Mesothelial cell of epicardium (in vitro differentiated cells): ENCODE measurements around the gene CDKN2A. TPM values are rescaled to one million over a fixed set of nuclear protein-coding genes. Genes with fewer than 3 reads are reported as not detected.

ENCODE experiments used
- DNase-seq, 2 experiments: peaks; one replicate each; pipeline ENCODE4 v3.0.0; 2021; ENCODE audit warnings: low spot score in 2 of 2; ENCODE audit not compliant: unreplicated experiment in 2 of 2
- H3K27ac Mint-ChIP-seq: 2 replicates; pipeline ENCODE4 v1.8.0; 2021; ENCODE audit warnings: mixed read lengths
- H3K27me3 Mint-ChIP-seq: 2 replicates; pipeline ENCODE4 v1.8.0; 2021; ENCODE audit warnings: low read depth, mixed read lengths
- H3K36me3 Mint-ChIP-seq: 2 replicates; pipeline ENCODE4 v1.8.0; 2021; ENCODE audit warnings: mixed read lengths
- H3K4me1 Mint-ChIP-seq: 2 replicates; pipeline ENCODE4 v1.8.0; 2021; ENCODE audit warnings: mixed read lengths
- H3K4me3 Mint-ChIP-seq: 2 replicates; pipeline ENCODE4 v1.8.0; 2021; ENCODE audit warnings: mild to moderate bottlenecking, moderate library complexity, mixed read lengths
- H3K9me3 Mint-ChIP-seq: 2 replicates; pipeline ENCODE4 v1.8.0; 2021; ENCODE audit warnings: mixed read lengths
- CTCF ChIP-seq: fragments of 200-600 bp; sonication (generic); IDR thresholded peaks from one replicate; pipeline ENCODE4 v1.5.0; 2021; ENCODE audit warnings: antibody characterized with exemption; ENCODE audit not compliant: unreplicated experiment
- total RNA-seq: library from RNA; stranded (reverse); gene quantifications from 3 replicates; pipeline ENCODE4 v1.2.1, GENCODE V29; 2021

The CDKN2A gene
- total RNA-seq, 1 donor from 2014 or later = 86.1 TPM

DNA sequence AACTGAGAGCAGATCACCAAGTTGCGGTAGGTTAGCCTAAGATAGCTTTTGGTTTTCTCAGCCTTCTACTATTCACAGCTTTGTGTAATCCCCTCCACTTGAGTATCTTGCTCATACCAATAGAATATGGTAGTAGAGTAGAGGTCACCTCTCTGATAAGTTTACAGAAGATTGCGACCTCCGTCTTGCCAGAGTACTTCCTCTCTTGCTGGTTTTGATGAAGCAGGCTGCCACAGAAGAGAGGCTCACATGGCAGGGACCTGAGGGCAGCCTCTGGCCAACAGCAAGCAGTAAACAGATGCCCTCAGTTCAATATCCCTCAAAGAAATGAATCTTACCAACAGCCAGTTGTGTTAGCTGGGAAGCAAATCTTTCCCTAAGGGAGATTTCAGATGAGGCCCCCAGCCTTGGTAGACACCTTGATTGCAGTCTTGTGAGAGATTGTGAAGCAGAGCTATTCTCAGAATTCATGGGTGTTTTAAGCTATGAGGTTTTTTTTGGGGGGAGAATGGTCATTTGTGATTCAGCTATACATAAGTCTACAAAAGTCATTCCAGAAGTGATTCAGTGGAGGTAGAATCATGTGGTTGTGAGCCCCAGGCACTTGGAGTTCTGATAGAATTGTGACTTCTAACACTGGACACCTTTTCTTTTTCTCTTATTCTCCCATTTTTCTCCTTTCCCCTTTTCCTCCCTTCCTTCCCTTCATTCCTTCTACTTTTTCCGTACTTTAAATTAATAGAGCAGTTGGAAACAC lies 37.6 kb upstream of the CDKN2A start:
- TF ChIP-seq CTCF = no peak
- no peak overlapping the region for H3K27ac Mint-ChIP-seq
- H3K27me3 Mint-ChIP-seq = no peaks in the 10 kb centered on the region
- peaks cover 8% of the 10 kb centered on the region for H3K4me1 Mint-ChIP-seq
- DNase-seq = no peak
- no peaks in the 10 kb centered on the region for H3K36me3 Mint-ChIP-seq
- H3K9me3 Mint-ChIP-seq = no peaks in the 10 kb centered on the region
- H3K4me3 Mint-ChIP-seq = no peak overlapping the region

DNA sequence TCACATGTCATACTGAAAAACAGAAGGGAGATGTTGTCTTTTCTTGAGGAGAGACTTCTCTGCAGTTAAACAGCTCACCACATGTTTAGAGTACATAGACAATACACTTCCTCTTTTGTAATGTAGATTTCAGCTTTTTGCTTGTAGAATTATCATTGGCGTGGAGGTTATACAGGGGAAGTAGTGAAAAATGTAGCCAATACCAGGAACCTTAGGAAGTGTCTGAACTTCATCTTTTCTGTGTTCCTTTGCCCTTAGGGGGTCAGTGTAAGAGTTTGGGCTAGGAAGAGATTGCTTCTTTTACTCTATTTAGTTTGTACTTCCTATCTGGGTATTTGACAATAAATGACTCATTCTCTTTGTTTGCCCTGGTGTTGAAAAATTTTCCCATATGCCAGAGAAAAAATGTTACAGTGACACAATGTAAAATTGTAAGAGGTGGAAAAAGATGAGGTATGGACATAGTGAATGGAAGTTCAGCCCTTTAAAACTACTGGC lies 36.0 kb upstream of the CDKN2A start:
- Mint-ChIP-seq H3K4me1 (peaks cover 4% of the 10 kb centered on the region), H3K27me3 (no peaks in the 10 kb centered on the region), H3K27ac (no peak overlapping the region), H3K36me3 (no peaks in the 10 kb centered on the region), H3K4me3 (no peak overlapping the region), H3K9me3 (no peaks in the 10 kb centered on the region)
- TF ChIP-seq CTCF = no peak
- DNase-seq = no peak

GRCh38 chr9:22029231-22029630 lies 35.0 kb upstream of the CDKN2A start:
- Mint-ChIP-seq H3K4me3 (no peak overlapping the region), H3K27me3 (no peaks in the 10 kb centered on the region), H3K27ac (no peak overlapping the region), H3K36me3 (no peaks in the 10 kb centered on the region), H3K9me3 (no peaks in the 10 kb centered on the region), H3K4me1 (peaks cover 4% of the 10 kb centered on the region)
- no peak for DNase-seq
- TF ChIP-seq CTCF = no peak

DNA sequence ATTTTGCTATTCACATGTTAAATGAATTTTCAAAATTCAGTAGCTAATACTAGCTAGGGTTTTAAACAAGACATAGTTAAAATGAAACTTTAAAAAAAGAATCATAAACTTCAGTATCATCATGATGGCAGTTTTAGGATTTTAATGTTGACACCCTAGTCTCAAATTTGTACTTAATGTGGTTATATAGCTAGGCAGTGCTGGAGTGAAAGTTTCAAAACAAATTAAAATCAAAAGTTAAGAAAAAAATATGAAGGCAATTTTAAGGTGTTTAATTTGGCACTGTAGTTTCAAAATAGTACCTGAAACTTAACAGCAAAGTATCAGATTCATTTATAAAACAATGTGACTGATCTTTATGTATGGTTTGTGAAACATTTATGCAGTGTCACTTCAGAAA lies 34.2 kb upstream of the CDKN2A start:
- no peak overlapping the region for H3K27ac Mint-ChIP-seq
- no peak overlapping the region for H3K4me3 Mint-ChIP-seq
- no peaks in the 10 kb centered on the region for H3K27me3 Mint-ChIP-seq
- H3K4me1 Mint-ChIP-seq = peaks cover 4% of the 10 kb centered on the region
- H3K9me3 Mint-ChIP-seq = no peaks in the 10 kb centered on the region
- TF ChIP-seq CTCF = no peak
- no peak for DNase-seq
- H3K36me3 Mint-ChIP-seq = no peaks in the 10 kb centered on the region

GRCh38 chr9:22026696-22027095 lies 32.5 kb upstream of the CDKN2A start:
- Mint-ChIP-seq H3K27me3 (no peaks in the 10 kb centered on the region), H3K4me3 (no peak overlapping the region), H3K4me1 (peaks cover 4% of the 10 kb centered on the region), H3K9me3 (peaks cover 14% of the 10 kb centered on the region), H3K36me3 (peaks cover 4% of the 10 kb centered on the region), H3K27ac (no peak overlapping the region)
- no peak for DNase-seq
- TF ChIP-seq CTCF = no peak
